Measurements from ENCODE around the gene GNPDA1.

The GNPDA1 gene

GRCh38 chr5:141951332-141951781 lies 61.5 kb downstream of the GNPDA1 start:
- DNase-seq, result peak; percentile 5

All from effector CD8-positive, alpha-beta T cell (primary cell).